ENCODE results near the gene DGKI. TPM values are rescaled to one million over a fixed set of nuclear protein-coding genes. Genes with fewer than 3 reads are reported as not detected.

DGKI gene
- total and polyA plus RNA-seq, 2 donors (not counting 1 experiment from before 2014, with no cell fraction given) = not detected

DNA sequence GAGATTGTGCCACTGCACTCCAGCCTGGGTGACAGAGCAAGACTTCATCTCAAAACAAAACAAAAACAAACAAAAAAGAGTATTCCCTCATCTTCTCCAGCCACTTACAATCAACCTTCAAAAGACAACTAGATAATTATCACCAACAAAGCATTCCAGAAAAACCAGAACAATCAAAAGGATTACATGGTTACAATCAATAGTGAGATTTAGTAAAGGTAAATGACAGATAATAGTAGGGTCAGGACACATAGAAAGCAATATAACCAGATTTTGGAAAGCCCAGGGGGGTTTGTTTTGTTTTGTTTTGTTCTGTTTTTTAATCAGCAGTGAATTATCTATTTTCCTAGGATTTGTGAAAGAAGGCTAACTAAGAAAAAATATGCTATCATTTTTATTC lies 412.2 kb downstream of the DGKI start:
- CTCF ChIA-PET = no interaction called here
- POLR2A ChIA-PET = no interaction called here

DNA sequence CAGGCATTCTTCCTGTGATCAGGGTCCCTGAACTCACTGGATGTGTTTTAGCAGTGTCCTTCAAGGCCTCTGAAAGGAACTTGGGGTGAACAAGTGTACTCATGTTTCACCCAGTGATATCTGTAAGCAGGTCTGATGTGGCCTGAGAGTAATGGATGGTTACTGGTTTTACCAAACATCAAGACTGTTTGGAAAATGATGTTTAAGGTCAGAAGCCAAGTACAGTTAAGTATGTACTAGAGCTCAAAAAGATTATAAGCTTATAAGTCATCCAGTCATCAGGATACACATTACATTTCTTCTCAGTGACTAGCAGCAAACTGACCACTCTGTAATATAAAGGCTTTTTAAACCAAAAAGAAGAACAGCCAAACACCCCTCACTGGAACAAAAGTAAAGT lies 423.5 kb downstream of the DGKI start:
- H3K27ac ChIP-seq (ENCODE audit: low read length in 2 of 2) = no peak overlapping the region
- TF ChIP-seq, protein P1, sequence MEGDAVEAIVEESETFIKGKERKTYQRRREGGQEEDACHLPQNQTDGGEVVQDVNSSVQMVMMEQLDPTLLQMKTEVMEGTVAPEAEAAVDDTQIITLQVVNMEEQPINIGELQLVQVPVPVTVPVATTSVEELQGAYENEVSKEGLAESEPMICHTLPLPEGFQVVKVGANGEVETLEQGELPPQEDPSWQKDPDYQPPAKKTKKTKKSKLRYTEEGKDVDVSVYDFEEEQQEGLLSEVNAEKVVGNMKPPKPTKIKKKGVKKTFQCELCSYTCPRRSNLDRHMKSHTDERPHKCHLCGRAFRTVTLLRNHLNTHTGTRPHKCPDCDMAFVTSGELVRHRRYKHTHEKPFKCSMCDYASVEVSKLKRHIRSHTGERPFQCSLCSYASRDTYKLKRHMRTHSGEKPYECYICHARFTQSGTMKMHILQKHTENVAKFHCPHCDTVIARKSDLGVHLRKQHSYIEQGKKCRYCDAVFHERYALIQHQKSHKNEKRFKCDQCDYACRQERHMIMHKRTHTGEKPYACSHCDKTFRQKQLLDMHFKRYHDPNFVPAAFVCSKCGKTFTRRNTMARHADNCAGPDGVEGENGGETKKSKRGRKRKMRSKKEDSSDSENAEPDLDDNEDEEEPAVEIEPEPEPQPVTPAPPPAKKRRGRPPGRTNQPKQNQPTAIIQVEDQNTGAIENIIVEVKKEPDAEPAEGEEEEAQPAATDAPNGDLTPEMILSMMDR (IDR thresholded peaks at IDR 0.05) = no peak
- no peak for TF ChIP-seq EZH2 (IDR thresholded peaks at IDR 0.05; ENCODE audit: borderline replicate concordance, insufficient read depth, low read depth, low read length, poor library complexity, severe bottlenecking)
- no peak overlapping the region for H3K27ac Mint-ChIP-seq
- no peaks in the 10 kb centered on the region for H3K27me3 ChIP-seq (replicated peaks in 1 of 4; ENCODE audit: control extremely low read depth in 1 of 4, control insufficient read depth in 3 of 4, insufficient read depth in 4 of 4, low read length in 3 of 4)
- no peaks in the 10 kb centered on the region for H3K9me3 Mint-ChIP-seq (ENCODE audit: insufficient read depth)
- no peak for ATAC-seq (ENCODE audit: low read depth)
- POLR2A ChIA-PET = no interaction called here
- H3K9ac ChIP-seq (ENCODE audit: low read length) = no peak overlapping the region
- H4K20me1 ChIP-seq (ENCODE audit: control insufficient read depth, insufficient read depth, low read length, poor library complexity, severe bottlenecking) = no peaks in the 10 kb centered on the region
- intact Hi-C loops (cut with micrococcal nuclease) = no loop called here
- H3K4me1 ChIP-seq (ENCODE audit: control insufficient read depth in 2 of 2, insufficient read depth in 2 of 2, low read length in 2 of 2) = no peaks in the 10 kb centered on the region
- H3K9me3 ChIP-seq (ENCODE audit: control extremely low read depth in 1 of 3, control insufficient read depth in 2 of 3, insufficient read depth in 1 of 3, low read length in 2 of 3) = no peaks in the 10 kb centered on the region
- CTCF ChIA-PET = no interaction called here
- no peaks in the 10 kb centered on the region for H3K79me2 ChIP-seq (ENCODE audit: control insufficient read depth, insufficient read depth, low read length)
- H3K4me3 Mint-ChIP-seq = no peak overlapping the region
- H3K4me3 ChIP-seq (ENCODE audit: control extremely low read depth in 1 of 5, extremely low read depth in 1 of 5, insufficient read depth in 1 of 5, low read depth in 2 of 5, low read length in 4 of 5) = no peak overlapping the region
- no peak for DNase-seq
- H3K4me1 Mint-ChIP-seq = no peaks in the 10 kb centered on the region
- H3K4me2 ChIP-seq (replicated peaks; ENCODE audit: low read depth, low read length, poor library complexity, severe bottlenecking) = no peak overlapping the region
- no peaks in the 10 kb centered on the region for H3K27me3 Mint-ChIP-seq
- H3K36me3 ChIP-seq (replicated peaks in 1 of 2; ENCODE audit: control extremely low read depth in 1 of 2, control insufficient read depth in 1 of 2, extremely low read depth in 1 of 2, insufficient read depth in 2 of 2, low read length in 1 of 2) = no peaks in the 10 kb centered on the region
- no peak overlapping the region for H2AFZ ChIP-seq (ENCODE audit: insufficient read depth, low read depth, low read length, poor library complexity, severe bottlenecking)

More for the DNA sequence above, 412.2 kb downstream of the DGKI start:
- Mint-ChIP-seq H3K4me3 (no peak overlapping the region), H3K4me1 (no peaks in the 10 kb centered on the region), H3K9me3 (ENCODE audit: insufficient read depth) (peaks cover 5% of the 10 kb centered on the region), H3K27ac (no peak overlapping the region), H3K27me3 (no peaks in the 10 kb centered on the region)
- H3K9me3 ChIP-seq (ENCODE audit: control extremely low read depth in 1 of 3, control insufficient read depth in 2 of 3, insufficient read depth in 1 of 3, low read length in 2 of 3) = no peaks in the 10 kb centered on the region
- H3K27me3 ChIP-seq (replicated peaks in 1 of 4; ENCODE audit: control extremely low read depth in 1 of 4, control insufficient read depth in 3 of 4, insufficient read depth in 4 of 4, low read length in 3 of 4) = no peaks in the 10 kb centered on the region
- no peaks in the 10 kb centered on the region for H4K20me1 ChIP-seq (ENCODE audit: control insufficient read depth, insufficient read depth, low read length, poor library complexity, severe bottlenecking)
- intact Hi-C loops (cut with micrococcal nuclease) = no loop called here
- H3K9ac ChIP-seq (ENCODE audit: low read length) = no peak overlapping the region
- H3K4me2 ChIP-seq (replicated peaks; ENCODE audit: low read depth, low read length, poor library complexity, severe bottlenecking) = no peak overlapping the region
- no peak for TF ChIP-seq EZH2 (IDR thresholded peaks at IDR 0.05; ENCODE audit: borderline replicate concordance, insufficient read depth, low read depth, low read length, poor library complexity, severe bottlenecking)
- TF ChIP-seq, protein P1 (IDR thresholded peaks at IDR 0.05) = no peak
- DNase-seq (no peak), ATAC-seq (ENCODE audit: low read depth) (no peak)
- no peak overlapping the region for H2AFZ ChIP-seq (ENCODE audit: insufficient read depth, low read depth, low read length, poor library complexity, severe bottlenecking)
- H3K36me3 ChIP-seq (replicated peaks in 1 of 2; ENCODE audit: control extremely low read depth in 1 of 2, control insufficient read depth in 1 of 2, extremely low read depth in 1 of 2, insufficient read depth in 2 of 2, low read length in 1 of 2) = no peaks in the 10 kb centered on the region
- no peak overlapping the region for H3K27ac ChIP-seq (ENCODE audit: low read length in 2 of 2)
- no peak overlapping the region for H3K4me3 ChIP-seq (ENCODE audit: control extremely low read depth in 1 of 5, extremely low read depth in 1 of 5, insufficient read depth in 1 of 5, low read depth in 2 of 5, low read length in 4 of 5)
- no peaks in the 10 kb centered on the region for H3K4me1 ChIP-seq (ENCODE audit: control insufficient read depth in 2 of 2, insufficient read depth in 2 of 2, low read length in 2 of 2)
- H3K79me2 ChIP-seq (ENCODE audit: control insufficient read depth, insufficient read depth, low read length) = no peaks in the 10 kb centered on the region

Data from B cell (primary cell).